Left renal pelvis (tissue), 4 donors: ENCODE data around the gene MAP1LC3B2. TPM values are rescaled to one million over a fixed set of nuclear protein-coding genes. Genes with fewer than 3 reads are reported as not detected.

Source experiments
- DNase-seq, 4 donors: peaks; one replicate each; pipeline ENCODE4 v3.0.0-alpha.2; 2013; ENCODE audit warnings: low read depth in 4 of 4, low spot score in 3 of 4
- polyA plus RNA-seq, 4 donors: library from polyadenylated mRNA; unstranded; fragments of 120-200 nt; gene quantifications; one replicate each; pipeline ENCODE4 v1.2.1, GENCODE V29; 2013; ENCODE audit not compliant: insufficient read length in 4 of 4

The MAP1LC3B2 gene
- polyA plus RNA-seq, 4 donors: 3.9 to 11.6 (median 8.1) TPM

GRCh38 chr12:116537101-116537904, 21.9 kb upstream of the MAP1LC3B2 start:
- no peak for DNase-seq

- DNase-seq: no peak
Measured at GRCh38 chr12:116538076-116538591, 21.0 kb upstream of the MAP1LC3B2 start.

DNA sequence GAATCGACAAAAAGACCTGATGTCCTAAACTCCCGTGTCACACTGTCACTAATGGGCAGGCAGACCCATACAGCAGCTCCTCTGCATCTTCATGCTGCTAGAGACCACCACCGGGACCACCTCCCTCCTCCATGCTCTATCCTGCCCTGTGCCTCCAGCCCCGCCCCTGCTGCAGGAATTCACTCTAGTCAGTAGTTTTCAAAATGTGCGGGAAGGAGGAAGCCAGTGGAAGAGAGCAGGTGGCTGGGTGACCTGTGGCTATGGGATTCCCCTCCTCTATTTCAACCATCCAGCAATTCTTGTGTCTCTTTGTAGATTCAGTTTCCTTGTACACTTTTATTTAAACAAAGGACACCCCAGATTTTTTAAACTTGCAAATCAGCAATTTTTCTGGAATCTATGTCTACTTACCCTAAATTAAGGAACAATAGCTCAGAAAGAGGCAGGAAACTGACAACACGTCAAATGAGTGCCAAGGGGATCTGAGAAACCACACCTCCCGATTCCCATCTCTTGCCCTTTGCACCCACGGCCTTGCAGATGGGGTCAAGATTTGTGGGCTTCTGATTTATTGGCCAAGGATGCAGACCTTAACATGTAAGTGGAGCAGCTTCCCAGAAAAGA, 20.4 kb upstream of the MAP1LC3B2 start:
- no peak for DNase-seq

DNA sequence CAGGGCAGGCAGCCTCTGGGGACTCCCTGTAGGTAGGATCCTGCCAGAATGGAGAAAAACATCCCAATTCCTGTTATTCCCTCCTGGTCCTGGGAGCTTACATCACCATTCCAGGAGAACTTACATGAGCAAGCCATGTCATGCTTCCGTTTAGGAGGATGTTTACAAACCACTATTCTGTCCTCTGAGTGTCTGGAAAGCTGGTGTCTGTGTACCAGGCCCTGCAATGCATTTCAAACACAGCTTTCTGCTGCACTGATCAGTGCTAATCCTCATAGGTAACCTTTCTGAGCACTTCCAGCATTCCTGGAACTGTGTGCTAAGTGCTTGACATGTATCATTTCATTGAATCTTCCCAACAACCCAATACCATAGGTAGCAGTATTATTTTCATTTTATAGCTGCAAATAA, 19.8 kb upstream of the MAP1LC3B2 start:
- DNase-seq: no peak

GRCh38 chr12:116539905-116540482, 19.2 kb upstream of the MAP1LC3B2 start:
- peak in 3 of 4 donors; percentile 69 to 78 (median 75) for DNase-seq

DNA sequence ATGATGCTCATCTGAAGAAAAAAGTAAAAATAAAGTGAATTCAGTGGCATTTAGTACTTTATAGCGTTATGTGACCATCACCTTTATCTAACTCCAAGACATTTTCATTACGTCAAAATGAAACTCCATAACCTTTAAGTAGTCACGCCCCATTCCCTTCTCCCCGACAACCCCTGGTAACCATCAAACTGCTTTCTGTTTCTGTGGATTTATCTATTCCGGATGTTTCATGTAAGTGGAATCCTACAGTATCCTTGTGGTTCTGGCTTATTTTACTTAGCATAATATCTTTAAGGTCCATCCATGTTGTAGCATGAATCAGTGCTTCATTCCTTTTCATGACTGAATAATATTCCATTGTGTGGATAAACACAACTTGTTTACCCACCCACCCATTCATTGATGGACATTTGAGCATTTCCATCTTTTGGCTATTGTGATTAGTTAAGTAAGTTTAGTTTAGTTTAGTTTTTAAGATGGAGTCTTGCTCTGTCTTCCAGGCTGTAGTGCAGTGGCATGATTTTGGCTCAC, 18.5 kb upstream of the MAP1LC3B2 start:
- no peak for DNase-seq

- DNase-seq: no peak
Measured at GRCh38 chr12:116541547-116542344, 17.4 kb upstream of the MAP1LC3B2 start.

- DNase-seq: no peak
Measured at GRCh38 chr12:116542345-116542956, 16.7 kb upstream of the MAP1LC3B2 start.

DNA sequence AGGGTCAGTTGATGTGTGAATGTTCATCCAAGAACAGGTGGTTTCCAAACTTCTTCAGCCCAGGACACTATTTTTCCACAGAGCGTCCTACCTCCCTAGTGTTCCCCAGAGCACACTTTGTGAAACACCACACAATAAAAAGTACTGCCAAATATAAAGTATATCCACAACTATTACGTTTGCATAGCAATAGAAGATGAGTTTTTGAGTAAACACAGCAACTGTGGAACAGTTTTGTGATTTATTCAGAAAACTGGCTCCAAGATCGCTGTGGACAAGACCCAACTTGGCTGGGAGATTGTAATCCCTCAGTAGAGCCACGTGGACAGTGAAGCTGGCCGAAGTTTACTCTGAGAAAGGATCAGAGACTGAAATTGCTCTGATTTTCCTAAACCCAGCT, 14.5 kb upstream of the MAP1LC3B2 start:
- no peak for DNase-seq

DNA sequence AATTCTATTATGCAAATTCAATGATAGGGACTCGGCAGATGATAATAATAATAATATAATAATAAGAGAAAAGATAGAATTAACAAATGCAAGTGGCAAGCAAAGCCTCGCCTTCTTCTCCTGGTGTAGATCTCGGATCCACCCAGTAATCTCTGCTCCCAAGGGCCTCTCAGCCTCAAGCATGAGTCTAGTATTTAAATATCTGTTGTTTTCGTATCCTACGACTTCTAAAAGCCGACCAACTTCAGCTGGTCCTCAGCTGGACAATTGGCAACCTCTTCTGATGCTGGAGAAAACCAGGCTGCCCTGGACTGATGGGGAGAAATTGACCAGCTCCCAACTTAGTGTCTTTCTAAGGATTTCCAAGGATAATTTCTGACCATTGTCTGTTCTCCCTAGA, 14.0 kb upstream of the MAP1LC3B2 start:
- no peak for DNase-seq

GRCh38 chr12:116545936-116546335, 13.2 kb upstream of the MAP1LC3B2 start:
- DNase-seq: no peak

- peak in 1 of 4 donors; percentile 59 for DNase-seq
Measured at GRCh38 chr12:116547955-116548501, 11.2 kb upstream of the MAP1LC3B2 start.

DNA sequence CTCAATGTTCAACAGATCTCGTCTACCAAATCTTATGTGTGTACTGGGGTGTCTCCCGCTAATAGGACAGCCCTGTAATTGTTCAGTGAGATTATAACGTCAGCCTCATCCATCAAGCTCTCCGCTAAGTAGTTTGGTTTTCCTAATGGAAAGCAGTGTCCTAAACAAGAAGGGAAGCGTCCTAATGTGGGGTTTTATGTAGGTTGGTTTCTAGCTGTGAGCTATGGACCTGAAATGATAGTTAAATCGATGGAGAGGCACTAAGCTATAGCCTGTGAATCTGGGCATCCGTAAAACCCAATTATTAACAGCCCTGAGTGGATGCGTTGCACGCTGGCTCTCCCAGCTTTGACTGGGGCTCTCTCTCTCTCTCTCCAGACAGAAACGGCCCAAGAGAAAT, 9.2 kb upstream of the MAP1LC3B2 start:
- no peak for DNase-seq

- DNase-seq: no peak
Measured at GRCh38 chr12:116551151-116551550, 8.0 kb upstream of the MAP1LC3B2 start.

- no peak for DNase-seq
Measured at GRCh38 chr12:116551619-116551951, 7.6 kb upstream of the MAP1LC3B2 start.

- DNase-seq: no peak
Measured at GRCh38 chr12:116551952-116552772, 7.0 kb upstream of the MAP1LC3B2 start.

DNA sequence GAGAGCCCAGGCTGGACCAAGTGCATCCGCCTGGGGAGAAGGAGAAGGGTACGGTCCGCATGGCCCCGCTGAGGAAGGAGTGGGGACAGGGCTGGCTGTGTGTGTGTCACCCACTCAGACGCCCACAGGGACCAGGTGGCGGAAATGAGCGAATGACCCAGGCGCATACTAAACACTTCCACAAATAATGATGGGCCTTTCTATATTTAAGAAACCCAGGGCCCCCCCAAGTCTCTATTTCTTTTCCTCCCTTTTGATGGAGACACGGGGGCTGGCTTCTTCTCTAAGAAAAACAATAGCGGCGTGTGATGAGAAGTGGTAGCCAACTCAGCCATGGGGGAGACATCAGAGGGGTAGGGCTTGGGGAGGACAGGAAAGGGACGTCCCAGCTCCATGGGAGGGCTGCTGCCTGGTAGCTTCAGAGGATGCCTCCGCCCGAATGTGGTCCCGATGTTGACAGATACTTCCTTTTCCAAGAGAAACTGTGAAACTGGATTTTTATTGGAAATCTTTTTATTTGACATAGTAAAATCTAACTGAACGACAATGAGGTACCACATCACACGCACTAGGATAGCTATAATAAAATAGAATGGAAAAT, 6.3 kb upstream of the MAP1LC3B2 start:
- no peak for DNase-seq

GRCh38 chr12:116556356-116556952, 2.7 kb upstream of the MAP1LC3B2 start:
- DNase-seq: no peak
